MCF 10A (cell line): ENCODE data around the gene CEP170. TPM values are rescaled to one million over a fixed set of nuclear protein-coding genes. Genes with fewer than 3 reads are reported as not detected.
A peak's percentile ranks its signal among the peaks of the same experiment; 100 is the strongest.

Experiments used
- BruUV-seq: library from RNA; stranded (reverse); fragments of 400-500 nt; replicated peaks from 2 replicates; lab custom pipeline; 2021; lab: Mats Ljungman, UMichigan
- CTCF ChIA-PET: fragments of 300-600 bp; sonication (Branson Sonifier 250); formaldehyde crosslinking; extraction: SDS; loops from one replicate; lab custom pipeline; 2021; ENCODE audit warnings: antibody characterized with exemption, inconsistent platforms; lab: Yijun Ruan, JAX
- POLR2A ChIA-PET: fragments of 300-600, 350-650 bp; sonication (Branson Sonifier 250); formaldehyde crosslinking; extraction: SDS; loops from one replicate; lab custom pipeline; 2020; ENCODE audit warnings: antibody characterized with exemption, inconsistent platforms; lab: Yijun Ruan, JAX
- DNase-seq: peaks from one replicate; pipeline ENCODE4 v3.0.0-alpha.2; 2018; ENCODE audit not compliant: unreplicated experiment
- H3K27ac Mint-ChIP-seq: one replicate; pipeline ENCODE4 v1.8.0; 2022; ENCODE audit warnings: mild to moderate bottlenecking, low read depth, mixed read lengths; ENCODE audit not compliant: unreplicated experiment
- H3K27me3 Mint-ChIP-seq: one replicate; pipeline ENCODE4 v1.8.0; 2022; ENCODE audit warnings: mixed read lengths; ENCODE audit not compliant: insufficient read depth, unreplicated experiment
- H3K36me3 Mint-ChIP-seq: one replicate; pipeline ENCODE4 v1.8.0; 2022; ENCODE audit warnings: mild to moderate bottlenecking, moderate library complexity, mixed read lengths; ENCODE audit not compliant: insufficient read depth, unreplicated experiment
- H3K4me1 Mint-ChIP-seq: one replicate; pipeline ENCODE4 v1.8.0; 2022; ENCODE audit warnings: mixed read lengths; ENCODE audit not compliant: insufficient read depth, unreplicated experiment
- H3K4me3 Mint-ChIP-seq: one replicate; pipeline ENCODE4 v1.8.0; 2022; ENCODE audit warnings: mild to moderate bottlenecking, moderate library complexity, mixed read lengths; ENCODE audit not compliant: unreplicated experiment
- H3K9me3 Mint-ChIP-seq: one replicate; pipeline ENCODE4 v1.8.0; 2022; ENCODE audit warnings: mixed read lengths; ENCODE audit not compliant: unreplicated experiment
- CTCF ChIP-seq: fragments of 200-600 bp; IDR thresholded peaks from one replicate; pipeline ENCODE4 v1.8.0; 2022; ENCODE audit warnings: antibody characterized with exemption, mild to moderate bottlenecking; ENCODE audit not compliant: unreplicated experiment
- intact Hi-C: fragments of 100-400 bp; cut with micrococcal nuclease; formaldehyde crosslinking; loops from 2 replicates; pipeline ENCODE4 v1.14.1; 2022
- total RNA-seq: library from RNA; stranded (reverse); gene quantifications from 2 replicates; pipeline ENCODE4 v1.2.3, GENCODE V29; 2022

The CEP170 gene
- total RNA-seq, 1 experiment from 2014 or later = 182 TPM

GRCh38 chr1:243253211-243253925 is 1.7 kb downstream of the CEP170 start:
- TF ChIP-seq CTCF = no peak
- DNase-seq = peak; percentile 50
- H3K27me3 Mint-ChIP-seq = no peaks in the 10 kb centered on the region
- H3K4me3 Mint-ChIP-seq = peak overlapping the region; percentile 84
- peaks cover 6% of the 10 kb centered on the region for H3K36me3 Mint-ChIP-seq
- POLR2A ChIA-PET = interaction anchor here (0.6 to 8.3 kb wide), 24 partner anchors 13 to 1734 kb away, joined by 3 to 208 read pairs (median 6); partner anchors contain the start of gene FH
- CTCF ChIA-PET = interaction anchor here (0.6 to 1.7 kb wide), 9 partner anchors 10 to 799 kb away, joined by 3 to 10 read pairs (median 3); no protein-coding TSS in a partner anchor
- BruUV-seq = no TSS peak
- intact Hi-C loops = loop anchor here (5.0 kb wide), 1 partner anchor 81 kb away; no protein-coding TSS in a partner anchor
- peak overlapping the region; percentile 97 for H3K27ac Mint-ChIP-seq
- no peaks in the 10 kb centered on the region for H3K9me3 Mint-ChIP-seq
- peaks cover 28% of the 10 kb centered on the region for H3K4me1 Mint-ChIP-seq

GRCh38 chr1:243251539-243251938 is 3.5 kb downstream of the CEP170 start:
- BruUV-seq = TSS peak; percentile 1
- POLR2A ChIA-PET = interaction anchor here (8.3 kb wide), 1 partner anchor 13 kb away, joined by 208 read pairs; no protein-coding TSS in a partner anchor
- DNase-seq = no peak
- Mint-ChIP-seq H3K4me1 (peaks cover 46% of the 10 kb centered on the region), H3K36me3 (peaks cover 6% of the 10 kb centered on the region), H3K4me3 (peak overlapping the region; percentile 45), H3K27ac (peak overlapping the region; percentile 59), H3K9me3 (no peaks in the 10 kb centered on the region), H3K27me3 (no peaks in the 10 kb centered on the region)
- TF ChIP-seq CTCF = no peak
- intact Hi-C loops = loop anchor here (5.0 kb wide), 1 partner anchor 79 kb away; no protein-coding TSS in a partner anchor
- CTCF ChIA-PET = interaction anchor here (1.0 kb wide), 1 partner anchor 784 kb away, joined by 3 read pairs; no protein-coding TSS in a partner anchor

- no TSS peak for BruUV-seq
- no peaks in the 10 kb centered on the region for H3K27me3 Mint-ChIP-seq
- ChIA-PET POLR2A (interaction anchor here (0.6 to 8.3 kb wide), 3 partner anchors 12 to 1018 kb away, joined by 3 to 208 read pairs (median 3); no protein-coding TSS in a partner anchor), CTCF (interaction anchor here (0.5 to 2.6 kb wide), 2 partner anchors 13 to 25 kb away, joined by 3 to 11 read pairs; no protein-coding TSS in a partner anchor)
- H3K27ac Mint-ChIP-seq = peak overlapping the region; percentile 50
- intact Hi-C loops = loop anchor here (5.0 kb wide), 1 partner anchor 78 kb away; no protein-coding TSS in a partner anchor
- DNase-seq = no peak
- no peak for TF ChIP-seq CTCF
- no peak overlapping the region for H3K4me3 Mint-ChIP-seq
- no peaks in the 10 kb centered on the region for H3K9me3 Mint-ChIP-seq
- H3K4me1 Mint-ChIP-seq = peaks cover 46% of the 10 kb centered on the region
- H3K36me3 Mint-ChIP-seq = peaks cover 6% of the 10 kb centered on the region
These were observed 5.0 kb downstream of the CEP170 start for GRCh38 chr1:243250102-243250501.

- CTCF ChIA-PET = interaction anchor here (0.5 to 2.6 kb wide), 2 partner anchors 8 to 12 kb away, joined by 4 to 11 read pairs; no protein-coding TSS in a partner anchor
- Mint-ChIP-seq H3K27ac (peak overlapping the region; percentile 3), H3K4me3 (no peak overlapping the region), H3K4me1 (peaks cover 53% of the 10 kb centered on the region), H3K9me3 (no peaks in the 10 kb centered on the region), H3K36me3 (peaks cover 6% of the 10 kb centered on the region), H3K27me3 (no peaks in the 10 kb centered on the region)
- intact Hi-C loops = no loop called here
- POLR2A ChIA-PET = interaction anchor here (0.7 to 4.0 kb wide), 3 partner anchors 8 to 38 kb away, joined by 3 to 24 read pairs (median 3); partner anchors contain the start of genes CEP170 and SDCCAG8
- BruUV-seq = no TSS peak
- TF ChIP-seq CTCF = no peak
- DNase-seq = no peak
These were observed 5.9 kb downstream of the CEP170 start for GRCh38 chr1:243249214-243249613.
